Adipocyte (in vitro differentiated cells): ENCODE measurements around the gene MAD2L1BP.
"Not testable (repeated sequence)": the region's sequence is repeated elsewhere in the genome, so short reads cannot be mapped to it uniquely, and the experiment has no call there.

Experiments used
- DNase-seq: peaks from one replicate; pipeline ENCODE4 v3.0.0-alpha.2; 2015; ENCODE audit warnings: low read depth
- H3K27me3 ChIP-seq: replicated peaks from 2 replicates; pipeline ENCODE4 v1.7.0; 2013; ENCODE audit warnings: mild to moderate bottlenecking, low read length, moderate library complexity; ENCODE audit not compliant: control insufficient read depth, insufficient read depth
- H3K36me3 ChIP-seq: 2 replicates; pipeline ENCODE4 v1.7.0; 2013; ENCODE audit warnings: low read length, mild to moderate bottlenecking, moderate library complexity; ENCODE audit not compliant: control insufficient read depth, insufficient read depth, severe bottlenecking
- H3K4me1 ChIP-seq: 2 replicates; pipeline ENCODE4 v1.7.0; 2013; ENCODE audit warnings: mild to moderate bottlenecking, low read length, moderate library complexity; ENCODE audit not compliant: control insufficient read depth, insufficient read depth
- H3K4me3 ChIP-seq: 2 replicates; pipeline ENCODE4 v1.7.0; 2013; ENCODE audit warnings: mild to moderate bottlenecking, low read length, moderate library complexity
- H3K9ac ChIP-seq: 2 replicates; pipeline ENCODE4 v1.7.0; 2013; ENCODE audit warnings: mild to moderate bottlenecking, low read length, moderate library complexity
- H3K9me3 ChIP-seq: 2 replicates; pipeline ENCODE4 v1.7.0; 2013; ENCODE audit warnings: mild to moderate bottlenecking, low read length, moderate library complexity; ENCODE audit not compliant: control insufficient read depth

Gene MAD2L1BP, protein sequence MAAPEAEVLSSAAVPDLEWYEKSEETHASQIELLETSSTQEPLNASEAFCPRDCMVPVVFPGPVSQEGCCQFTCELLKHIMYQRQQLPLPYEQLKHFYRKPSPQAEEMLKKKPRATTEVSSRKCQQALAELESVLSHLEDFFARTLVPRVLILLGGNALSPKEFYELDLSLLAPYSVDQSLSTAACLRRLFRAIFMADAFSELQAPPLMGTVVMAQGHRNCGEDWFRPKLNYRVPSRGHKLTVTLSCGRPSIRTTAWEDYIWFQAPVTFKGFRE

GRCh38 chr6:43635387-43636307 is at the start of gene MAD2L1BP:
Gene MAD2L1BP, plus strand, starts transcription at chr6:43635840. Its CDS starts 36 bp downstream, at chr6:43635876.
- Histone ChIP-seq H3K4me3 (peak within 1 kb of the TSS; percentile 98), H3K4me1 (peaks cover 25% of the 10 kb centered on the region), H3K9me3 (no peaks in the 10 kb centered on the region), H3K36me3 (peaks cover 23% of the 10 kb centered on the region), H3K27me3 (no peaks in the 10 kb centered on the region), H3K9ac (peak within 1 kb of the TSS; percentile 94)
- peak; percentile 88 for DNase-seq

DNA sequence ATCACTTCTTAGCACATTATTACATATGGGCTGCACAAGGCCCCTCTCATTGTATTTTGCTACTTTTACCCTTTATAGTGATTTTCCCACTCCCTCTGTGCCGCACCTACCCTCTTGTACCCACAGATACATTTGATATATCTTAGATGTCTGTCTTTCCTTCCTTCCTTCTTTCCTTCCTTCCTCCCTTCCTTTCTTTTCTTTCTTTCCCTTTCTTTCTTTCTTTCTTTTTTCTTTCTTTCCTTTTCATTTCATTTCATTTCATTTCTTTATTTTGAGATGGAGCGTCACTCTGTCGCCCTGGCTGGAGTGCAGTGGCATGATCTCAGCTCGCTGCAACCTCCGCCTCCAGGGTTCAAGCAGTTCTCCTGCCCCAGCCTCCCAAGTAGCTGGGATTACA is 47.4 kb upstream of the MAD2L1BP start:
- no peaks in the 10 kb centered on the region for H3K27me3 ChIP-seq
- no peak overlapping the region for H3K4me3 ChIP-seq
- peaks cover 28% of the 10 kb centered on the region for H3K4me1 ChIP-seq

DNA sequence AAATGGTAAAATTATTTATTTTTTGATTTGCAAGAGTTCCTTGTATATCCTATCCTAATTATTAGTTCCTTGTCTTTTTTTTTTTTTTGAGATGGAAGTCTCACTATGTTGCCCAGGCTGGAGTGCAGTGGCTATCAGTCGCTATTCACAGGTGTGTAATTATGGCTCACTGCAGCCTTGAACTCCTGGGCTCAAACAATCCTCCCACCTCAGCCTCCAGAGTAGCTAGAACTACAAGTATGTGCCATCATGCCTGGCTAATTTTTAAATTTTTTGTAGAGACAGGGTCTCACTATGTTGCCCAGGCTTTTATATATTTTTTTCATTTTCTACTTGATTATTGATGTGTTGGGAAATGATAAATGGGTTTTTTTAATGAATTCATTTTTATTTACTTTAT is 46.1 kb upstream of the MAD2L1BP start:
- H3K9ac ChIP-seq, DNase-seq, H3K4me3 ChIP-seq, H3K9me3 ChIP-seq, H3K27me3 ChIP-seq: not testable (repeated sequence)
- H3K4me1 ChIP-seq, result peaks cover 15% of the 10 kb centered on the region
- peaks cover 68% of the 10 kb centered on the region for H3K36me3 ChIP-seq

More for the DNA sequence above, 47.4 kb upstream of the MAD2L1BP start:
- H3K36me3 ChIP-seq, result peaks cover 81% of the 10 kb centered on the region
- no peak for DNase-seq
- H3K9ac ChIP-seq, result no peak overlapping the region
- no peaks in the 10 kb centered on the region for H3K9me3 ChIP-seq

- peaks cover 54% of the 10 kb centered on the region for H3K36me3 ChIP-seq
- DNase-seq, result peak; percentile 45
- peaks cover 6% of the 10 kb centered on the region for H3K4me1 ChIP-seq
- H3K9me3 ChIP-seq, result no peaks in the 10 kb centered on the region
- no peak overlapping the region for H3K4me3 ChIP-seq
- no peaks in the 10 kb centered on the region for H3K27me3 ChIP-seq
- H3K9ac ChIP-seq, result no peak overlapping the region
Observed at GRCh38 chr6:43593938-43594337, 41.7 kb upstream of the MAD2L1BP start.

DNA sequence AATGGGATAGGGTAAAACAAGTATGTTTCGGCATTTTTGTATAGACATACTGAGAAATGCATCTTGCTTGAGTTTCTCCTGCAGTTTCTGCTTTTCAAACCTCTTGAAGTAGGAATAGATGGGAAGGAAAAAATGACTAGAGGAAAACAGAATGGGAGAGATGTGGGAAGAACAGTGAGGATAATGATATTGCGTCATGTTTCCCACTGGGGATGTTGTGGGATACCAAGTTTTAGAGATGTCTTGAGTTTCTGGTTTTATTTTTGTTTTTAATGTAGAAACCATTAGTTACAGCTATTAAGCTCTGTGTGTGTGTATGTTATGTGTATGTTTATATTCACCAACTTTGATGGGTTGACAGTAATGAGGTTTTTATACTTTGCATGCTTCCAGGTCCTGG is 35.0 kb upstream of the MAD2L1BP start:
- H3K9ac ChIP-seq, result no peak overlapping the region
- no peak for DNase-seq
- no peaks in the 10 kb centered on the region for H3K9me3 ChIP-seq
- no peak overlapping the region for H3K4me3 ChIP-seq
- H3K4me1 ChIP-seq, result peaks cover 5% of the 10 kb centered on the region
- peaks cover 65% of the 10 kb centered on the region for H3K36me3 ChIP-seq
- H3K27me3 ChIP-seq, result no peaks in the 10 kb centered on the region

DNA sequence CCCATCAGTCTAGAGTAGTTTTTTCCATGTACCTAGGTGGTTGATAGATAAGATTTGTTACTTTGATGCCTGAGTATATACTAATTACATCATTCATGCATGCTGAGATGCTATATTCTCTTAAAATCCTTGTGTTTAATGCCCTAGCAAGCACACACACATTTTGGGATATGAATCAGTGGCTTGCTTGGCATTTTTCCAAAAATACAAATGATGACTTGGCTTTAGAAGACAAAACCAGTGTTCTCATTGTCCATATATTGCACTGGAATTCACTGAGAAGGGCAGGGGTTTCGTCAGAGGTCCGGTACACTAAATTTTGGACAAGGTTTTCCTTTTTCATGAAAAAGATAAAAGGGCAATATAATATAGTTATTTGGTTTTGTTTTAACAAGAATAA is 31.5 kb upstream of the MAD2L1BP start:
- Histone ChIP-seq H3K27me3 (no peaks in the 10 kb centered on the region), H3K9me3 (no peaks in the 10 kb centered on the region), H3K4me3 (no peak overlapping the region), H3K9ac (no peak overlapping the region), H3K4me1 (peaks cover 9% of the 10 kb centered on the region), H3K36me3 (peaks cover 65% of the 10 kb centered on the region)
- DNase-seq, result peak; percentile 72

- Histone ChIP-seq H3K4me1 (peaks cover 9% of the 10 kb centered on the region), H3K4me3 (no peak overlapping the region), H3K9me3 (no peaks in the 10 kb centered on the region), H3K27me3 (no peaks in the 10 kb centered on the region), H3K9ac (no peak overlapping the region), H3K36me3 (peaks cover 65% of the 10 kb centered on the region)
- no peak for DNase-seq
Observed at GRCh38 chr6:43606019-43606418, 29.6 kb upstream of the MAD2L1BP start.

- Histone ChIP-seq H3K9me3 (no peaks in the 10 kb centered on the region), H3K9ac (no peak overlapping the region), H3K4me1 (peaks cover 9% of the 10 kb centered on the region), H3K4me3 (no peak overlapping the region), H3K36me3 (peaks cover 62% of the 10 kb centered on the region), H3K27me3 (no peaks in the 10 kb centered on the region)
- peak; percentile 93 for DNase-seq
Observed at GRCh38 chr6:43608310-43608763, 27.3 kb upstream of the MAD2L1BP start.

DNA sequence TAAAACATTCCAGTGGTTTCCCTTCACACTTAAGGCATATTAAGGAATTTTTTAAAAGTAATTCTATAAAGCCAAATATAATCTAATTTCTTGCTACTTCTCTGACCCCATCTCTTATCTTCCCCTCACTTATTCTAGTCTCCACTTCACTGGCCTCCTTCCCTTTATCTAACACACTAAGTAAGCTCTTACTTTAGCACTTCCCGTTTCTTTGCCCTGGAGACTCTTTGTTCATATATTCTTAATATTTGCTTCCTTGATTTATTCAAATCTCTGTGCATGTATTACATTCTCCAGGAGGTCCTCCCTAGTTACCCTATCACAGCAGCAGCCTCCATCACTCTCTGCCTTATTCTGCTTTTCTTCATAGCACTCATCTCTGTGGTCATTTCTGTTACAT is 26.8 kb upstream of the MAD2L1BP start:
- DNase-seq, result no peak
- Histone ChIP-seq H3K9me3 (no peaks in the 10 kb centered on the region), H3K4me3 (no peak overlapping the region), H3K4me1 (peaks cover 9% of the 10 kb centered on the region), H3K36me3 (peaks cover 62% of the 10 kb centered on the region), H3K27me3 (no peaks in the 10 kb centered on the region), H3K9ac (peak overlapping the region; percentile 15)

GRCh38 chr6:43609402-43609801 is 26.2 kb upstream of the MAD2L1BP start:
- H3K9ac ChIP-seq, result peak overlapping the region; percentile 15
- DNase-seq, result peak; percentile 24
- no peak overlapping the region for H3K4me3 ChIP-seq
- no peaks in the 10 kb centered on the region for H3K27me3 ChIP-seq
- no peaks in the 10 kb centered on the region for H3K9me3 ChIP-seq
- H3K36me3 ChIP-seq, result peaks cover 67% of the 10 kb centered on the region
- H3K4me1 ChIP-seq, result peaks cover 8% of the 10 kb centered on the region

- peaks cover 4% of the 10 kb centered on the region for H3K4me1 ChIP-seq
- no peak overlapping the region for H3K9ac ChIP-seq
- peaks cover 67% of the 10 kb centered on the region for H3K36me3 ChIP-seq
- H3K9me3 ChIP-seq, result no peaks in the 10 kb centered on the region
- no peaks in the 10 kb centered on the region for H3K27me3 ChIP-seq
- DNase-seq, result no peak
- no peak overlapping the region for H3K4me3 ChIP-seq
Observed at GRCh38 chr6:43610431-43610830, 25.2 kb upstream of the MAD2L1BP start.
